HepG2 (cell line): Measurements from ENCODE around the gene ELP5. TPM values are rescaled to one million over a fixed set of nuclear protein-coding genes. Genes with fewer than 3 reads are reported as not detected.

ENCODE experiments used
- CBFB ChIP-seq: sonication (generic); formaldehyde crosslinking; IDR thresholded peaks from 2 replicates; pipeline ENCODE4 v1.4.0; 2020; ENCODE audit warnings: missing genetic modification reagents
- CBX1 ChIP-seq: IDR thresholded peaks from one replicate; pipeline ENCODE4 v1.6.1; 2016; ENCODE audit warnings: antibody characterized with exemption, low read depth
- DRAP1 ChIP-seq: IDR thresholded peaks from 2 replicates; pipeline ENCODE4 v1.6.1; 2016; ENCODE audit warnings: missing genetic modification reagents, missing compliant biosample characterization
- JARID2 ChIP-seq: sonication (generic); formaldehyde crosslinking; IDR thresholded peaks from 2 replicates; pipeline ENCODE4 v1.8.1; 2023; ENCODE audit warnings: missing genetic modification reagents, inconsistent platforms; ENCODE audit not compliant: insufficient replicate concordance
- NFE2L2 ChIP-seq: fragments of 150-350 bp; IDR thresholded peaks from 2 replicates; pipeline ENCODE4 v1.6.1; 2014; ENCODE audit warnings: low read length
- RBAK ChIP-seq: sonication (generic); formaldehyde crosslinking; IDR thresholded peaks from 2 replicates; pipeline ENCODE4 v1.5.1; 2020; ENCODE audit warnings: mild to moderate bottlenecking, missing genetic modification reagents
- REST ChIP-seq, 2 experiments: IDR thresholded peaks; 2 replicates each; pipeline ENCODE4 v1.6.1; 2011 to 2012; ENCODE audit warnings: low read length in 2 of 2, borderline replicate concordance in 1 of 2, low read depth in 1 of 2, mild to moderate bottlenecking in 1 of 2, moderate library complexity in 1 of 2
- TAF1 ChIP-seq: sonication (generic); formaldehyde crosslinking; IDR thresholded peaks from 2 replicates; pipeline ENCODE4 v1.4.0; 2020; ENCODE audit warnings: missing genetic modification reagents
- ZBTB3 ChIP-seq: sonication (generic); formaldehyde crosslinking; IDR thresholded peaks from 2 replicates; pipeline ENCODE4 v1.4.0; 2020; ENCODE audit warnings: low read depth, mild to moderate bottlenecking, moderate library complexity, missing genetic modification reagents, borderline replicate concordance
- ZNF160 ChIP-seq: sonication (generic); formaldehyde crosslinking; IDR thresholded peaks from 2 replicates; pipeline ENCODE4 v1.8.0; 2022; ENCODE audit warnings: mild to moderate bottlenecking, inconsistent platforms, missing genetic modification reagents
- ZNF282 ChIP-seq: fragments of 450-650 bp; IDR thresholded peaks from 2 replicates; pipeline ENCODE4 v1.6.1; 2018; ENCODE audit not compliant: partially characterized antibody
- ZNF7 ChIP-seq: IDR thresholded peaks from 2 replicates; pipeline ENCODE4 v1.6.1; 2016; ENCODE audit warnings: missing biosample characterization, missing genetic modification reagents
- ZSCAN21 ChIP-seq: sonication (generic); formaldehyde crosslinking; IDR thresholded peaks from 2 replicates; pipeline ENCODE4 v1.8.0; 2022; ENCODE audit warnings: mild to moderate bottlenecking, missing genetic modification reagents, moderate library complexity, borderline replicate concordance
- polyA plus RNA-seq, 8 experiments: library from polyadenylated mRNA; depleted of rRNA in 3 of 8; stranded (reverse) in 7 of 8; unstranded in 1 of 8; fragments of >200 nt; fragmentation: Illumina TruSeq in 4 of 8; extraction: Trizol in 4 of 8; gene quantifications; 2 replicates each; pipeline versions ENCODE4 v1.2.1 to v1.2.3, GENCODE V29; 2011 to 2016; ENCODE audit warnings: low read depth in 4 of 8, missing spikeins in 1 of 8, mixed read lengths in 1 of 8; ENCODE audit not compliant: insufficient read depth in 1 of 8
- total RNA-seq, 5 experiments: library from RNA; depleted of rRNA; stranded (reverse); fragments of >200 nt; fragmentation: Illumina TruSeq; extraction: Trizol; gene quantifications; 2 replicates each; pipeline ENCODE4 v1.2.3, GENCODE V29; 2016; ENCODE audit warnings: low read depth in 1 of 5
- TF ChIP-seq, protein P1 (sequence below): IDR thresholded peaks from 2 replicates; pipeline ENCODE4 v1.6.1; 2016
- TF ChIP-seq, protein P2 (sequence below): sonication (generic); formaldehyde crosslinking; IDR thresholded peaks from 2 replicates; pipeline ENCODE4 v1.4.0; 2020; ENCODE audit warnings: mild to moderate bottlenecking, missing genetic modification reagents, borderline replicate concordance
- TF ChIP-seq, protein P3 (sequence below): IDR thresholded peaks from 2 replicates; pipeline ENCODE4 v1.6.1; 2016

Gene ELP5
- total and polyA plus RNA-seq, 2 of the 13 experiments (the other 11 are each of a cell fraction or from before 2014, with no cell fraction given): 67.6 to 69.8 TPM

DNA sequence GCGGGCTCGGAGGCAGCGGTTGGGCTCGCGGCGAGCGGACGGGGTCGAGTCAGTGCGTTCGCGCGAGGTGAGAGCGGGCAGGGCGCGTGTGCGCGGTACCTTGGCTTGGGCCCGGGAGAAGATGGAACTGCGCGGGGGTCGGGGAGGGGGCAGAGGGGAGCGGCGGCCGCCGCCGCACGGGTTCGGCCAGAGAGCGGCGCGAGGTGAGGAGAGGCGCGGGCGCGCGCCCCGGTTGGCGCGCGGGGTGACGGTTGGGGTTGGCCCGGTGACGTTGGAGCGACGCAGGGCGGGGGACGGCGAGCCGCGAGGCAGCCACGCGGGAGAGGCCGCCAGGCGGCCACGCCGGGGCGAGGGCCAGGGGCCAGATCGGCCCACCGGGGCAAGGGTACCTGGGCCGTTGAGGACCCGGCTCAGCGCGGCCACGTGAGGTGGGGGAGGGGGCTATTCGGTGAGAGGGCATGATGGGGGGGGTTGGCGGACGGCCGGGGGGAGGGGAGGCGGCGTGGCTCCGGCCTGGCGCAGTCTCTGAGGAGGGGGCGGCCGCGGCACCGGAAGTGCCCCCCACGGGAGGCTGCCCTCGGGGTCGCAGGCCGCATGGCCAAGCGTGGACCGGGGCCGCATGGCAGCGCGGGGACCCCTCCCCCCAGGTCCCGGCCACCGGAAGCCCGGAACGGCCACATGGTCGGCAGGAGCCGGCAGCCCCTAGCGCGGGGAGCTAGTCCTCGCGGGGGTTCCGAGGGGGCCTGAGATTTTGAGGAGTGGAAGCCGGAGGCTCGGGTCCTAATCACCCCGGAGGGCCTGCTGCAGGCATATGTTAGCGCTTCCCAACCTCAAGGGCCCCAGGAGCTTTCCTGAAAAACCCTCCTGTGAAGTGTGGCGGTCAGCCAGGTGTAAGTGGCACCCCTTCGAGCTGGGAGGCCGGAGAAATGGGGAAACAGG, 55.9 kb downstream of the ELP5 start (continued):
- TF ChIP-seq DRAP1: no peak
- TF ChIP-seq, protein P1, sequence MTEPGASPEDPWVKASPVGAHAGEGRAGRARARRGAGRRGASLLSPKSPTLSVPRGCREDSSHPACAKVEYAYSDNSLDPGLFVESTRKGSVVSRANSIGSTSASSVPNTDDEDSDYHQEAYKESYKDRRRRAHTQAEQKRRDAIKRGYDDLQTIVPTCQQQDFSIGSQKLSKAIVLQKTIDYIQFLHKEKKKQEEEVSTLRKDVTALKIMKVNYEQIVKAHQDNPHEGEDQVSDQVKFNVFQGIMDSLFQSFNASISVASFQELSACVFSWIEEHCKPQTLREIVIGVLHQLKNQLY (CRISPR knock-in tag): no peak
- no peak for TF ChIP-seq ZNF7
- no peak for TF ChIP-seq NFE2L2
- no peak for TF ChIP-seq JARID2 (CRISPR knock-in tag)
- TF ChIP-seq, protein P2, sequence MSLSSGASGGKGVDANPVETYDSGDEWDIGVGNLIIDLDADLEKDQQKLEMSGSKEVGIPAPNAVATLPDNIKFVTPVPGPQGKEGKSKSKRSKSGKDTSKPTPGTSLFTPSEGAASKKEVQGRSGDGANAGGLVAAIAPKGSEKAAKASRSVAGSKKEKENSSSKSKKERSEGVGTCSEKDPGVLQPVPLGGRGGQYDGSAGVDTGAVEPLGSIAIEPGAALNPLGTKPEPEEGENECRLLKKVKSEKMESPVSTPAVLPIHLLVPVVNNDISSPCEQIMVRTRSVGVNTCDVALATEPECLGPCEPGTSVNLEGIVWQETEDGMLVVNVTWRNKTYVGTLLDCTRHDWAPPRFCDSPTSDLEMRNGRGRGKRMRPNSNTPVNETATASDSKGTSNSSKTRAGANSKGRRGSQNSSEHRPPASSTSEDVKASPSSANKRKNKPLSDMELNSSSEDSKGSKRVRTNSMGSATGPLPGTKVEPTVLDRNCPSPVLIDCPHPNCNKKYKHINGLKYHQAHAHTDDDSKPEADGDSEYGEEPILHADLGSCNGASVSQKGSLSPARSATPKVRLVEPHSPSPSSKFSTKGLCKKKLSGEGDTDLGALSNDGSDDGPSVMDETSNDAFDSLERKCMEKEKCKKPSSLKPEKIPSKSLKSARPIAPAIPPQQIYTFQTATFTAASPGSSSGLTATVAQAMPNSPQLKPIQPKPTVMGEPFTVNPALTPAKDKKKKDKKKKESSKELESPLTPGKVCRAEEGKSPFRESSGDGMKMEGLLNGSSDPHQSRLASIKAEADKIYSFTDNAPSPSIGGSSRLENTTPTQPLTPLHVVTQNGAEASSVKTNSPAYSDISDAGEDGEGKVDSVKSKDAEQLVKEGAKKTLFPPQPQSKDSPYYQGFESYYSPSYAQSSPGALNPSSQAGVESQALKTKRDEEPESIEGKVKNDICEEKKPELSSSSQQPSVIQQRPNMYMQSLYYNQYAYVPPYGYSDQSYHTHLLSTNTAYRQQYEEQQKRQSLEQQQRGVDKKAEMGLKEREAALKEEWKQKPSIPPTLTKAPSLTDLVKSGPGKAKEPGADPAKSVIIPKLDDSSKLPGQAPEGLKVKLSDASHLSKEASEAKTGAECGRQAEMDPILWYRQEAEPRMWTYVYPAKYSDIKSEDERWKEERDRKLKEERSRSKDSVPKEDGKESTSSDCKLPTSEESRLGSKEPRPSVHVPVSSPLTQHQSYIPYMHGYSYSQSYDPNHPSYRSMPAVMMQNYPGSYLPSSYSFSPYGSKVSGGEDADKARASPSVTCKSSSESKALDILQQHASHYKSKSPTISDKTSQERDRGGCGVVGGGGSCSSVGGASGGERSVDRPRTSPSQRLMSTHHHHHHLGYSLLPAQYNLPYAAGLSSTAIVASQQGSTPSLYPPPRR (CRISPR knock-in tag): no peak
- TF ChIP-seq CBX1: no peak
- TF ChIP-seq TAF1: no peak; the same call in none of the 2 replicates
- no peak for TF ChIP-seq ZNF282
- TF ChIP-seq, protein P3, sequence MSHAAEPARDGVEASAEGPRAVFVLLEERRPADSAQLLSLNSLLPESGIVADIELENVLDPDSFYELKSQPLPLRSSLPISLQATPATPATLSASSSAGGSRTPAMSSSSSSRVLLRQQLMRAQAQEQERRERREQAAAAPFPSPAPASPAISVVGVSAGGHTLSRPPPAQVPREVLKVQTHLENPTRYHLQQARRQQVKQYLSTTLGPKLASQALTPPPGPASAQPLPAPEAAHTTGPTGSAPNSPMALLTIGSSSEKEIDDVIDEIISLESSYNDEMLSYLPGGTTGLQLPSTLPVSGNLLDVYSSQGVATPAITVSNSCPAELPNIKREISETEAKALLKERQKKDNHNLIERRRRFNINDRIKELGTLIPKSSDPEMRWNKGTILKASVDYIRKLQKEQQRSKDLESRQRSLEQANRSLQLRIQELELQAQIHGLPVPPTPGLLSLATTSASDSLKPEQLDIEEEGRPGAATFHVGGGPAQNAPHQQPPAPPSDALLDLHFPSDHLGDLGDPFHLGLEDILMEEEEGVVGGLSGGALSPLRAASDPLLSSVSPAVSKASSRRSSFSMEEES (CRISPR knock-in tag): no peak; the same call in 1 of the 2 replicates
- TF ChIP-seq RBAK: no peak
- no peak for TF ChIP-seq ZNF160 (CRISPR knock-in tag)
- no peak for TF ChIP-seq ZBTB3 (CRISPR knock-in tag)
- TF ChIP-seq CBFB (CRISPR knock-in tag): no peak
- TF ChIP-seq REST (IDR thresholded peaks at IDR 0.05; ENCODE audit: borderline replicate concordance in 1 of 2, low read depth in 1 of 2, low read length in 2 of 2): no peak; a peak in 1 of 4 replicates
- TF ChIP-seq ZSCAN21 (CRISPR knock-in tag): 0 out of 2 replicates have a peak, but pooled peaks have one; percentile 52
